Mesothelial cell of epicardium (in vitro differentiated cells): ENCODE data around the gene KRTAP22-2. TPM values are rescaled to one million over a fixed set of nuclear protein-coding genes. Genes with fewer than 3 reads are reported as not detected.

Experiments used
- DNase-seq, 2 experiments: peaks; one replicate each; pipeline ENCODE4 v3.0.0; 2021; ENCODE audit warnings: low spot score in 2 of 2; ENCODE audit not compliant: unreplicated experiment in 2 of 2
- H3K27ac Mint-ChIP-seq: 2 replicates; pipeline ENCODE4 v1.8.0; 2021; ENCODE audit warnings: mixed read lengths
- H3K27me3 Mint-ChIP-seq: 2 replicates; pipeline ENCODE4 v1.8.0; 2021; ENCODE audit warnings: low read depth, mixed read lengths
- H3K36me3 Mint-ChIP-seq: 2 replicates; pipeline ENCODE4 v1.8.0; 2021; ENCODE audit warnings: mixed read lengths
- H3K4me1 Mint-ChIP-seq: 2 replicates; pipeline ENCODE4 v1.8.0; 2021; ENCODE audit warnings: mixed read lengths
- H3K4me3 Mint-ChIP-seq: 2 replicates; pipeline ENCODE4 v1.8.0; 2021; ENCODE audit warnings: mild to moderate bottlenecking, moderate library complexity, mixed read lengths
- H3K9me3 Mint-ChIP-seq: 2 replicates; pipeline ENCODE4 v1.8.0; 2021; ENCODE audit warnings: mixed read lengths
- CTCF ChIP-seq: fragments of 200-600 bp; sonication (generic); IDR thresholded peaks from one replicate; pipeline ENCODE4 v1.5.0; 2021; ENCODE audit warnings: antibody characterized with exemption; ENCODE audit not compliant: unreplicated experiment
- total RNA-seq: library from RNA; stranded (reverse); gene quantifications from 3 replicates; pipeline ENCODE4 v1.2.1, GENCODE V29; 2021

The KRTAP22-2 gene
- total RNA-seq, 1 donor from 2014 or later, result not detected

GRCh38 chr21:30552782-30553181 lies 37.4 kb downstream of the KRTAP22-2 start:
- TF ChIP-seq CTCF, result no peak
- no peaks in the 10 kb centered on the region for H3K27me3 Mint-ChIP-seq
- peaks cover 65% of the 10 kb centered on the region for H3K9me3 Mint-ChIP-seq
- H3K27ac Mint-ChIP-seq, result no peak overlapping the region
- DNase-seq, result no peak
- no peak overlapping the region for H3K4me3 Mint-ChIP-seq
- H3K36me3 Mint-ChIP-seq, result no peaks in the 10 kb centered on the region
- no peaks in the 10 kb centered on the region for H3K4me1 Mint-ChIP-seq

- H3K4me1 Mint-ChIP-seq, result no peaks in the 10 kb centered on the region
- DNase-seq, result no peak
- no peak for TF ChIP-seq CTCF
- no peaks in the 10 kb centered on the region for H3K27me3 Mint-ChIP-seq
- H3K36me3 Mint-ChIP-seq, result no peaks in the 10 kb centered on the region
- no peak within 1 kb of the TSS for H3K27ac Mint-ChIP-seq
- peaks cover 33% of the 10 kb centered on the region for H3K9me3 Mint-ChIP-seq
- no peak within 1 kb of the TSS for H3K4me3 Mint-ChIP-seq
These were observed 48.4 kb downstream of the KRTAP22-2 start, which contains the start of gene KRTAP19-6 for GRCh38 chr21:30541764-30542163. KRTAP19-6 (minus strand) TSS chr21:30541864; CDS start chr21:30541833, 31 bp downstream.

Other genes with a start within 250 kb of the KRTAP22-2 start
- gene KRTAP23-1, start 241.8 kb downstream of the KRTAP22-2 start, total RNA-seq, result not detected in 3 replicates
- not detected in 3 replicates for gene KRTAP13-2, start 218.1 kb downstream of the KRTAP22-2 start, total RNA-seq
- not detected in 3 replicates for gene KRTAP13-1, start 194.4 kb downstream of the KRTAP22-2 start, total RNA-seq
- gene KRTAP13-3, start 164.5 kb downstream of the KRTAP22-2 start, total RNA-seq, result not detected in 3 replicates
- not detected in 3 replicates for gene KRTAP13-4, start 160.2 kb downstream of the KRTAP22-2 start, total RNA-seq
- gene KRTAP15-1, start 150.1 kb downstream of the KRTAP22-2 start, total RNA-seq, result not detected in 3 replicates
- gene KRTAP19-1, start 110.0 kb downstream of the KRTAP22-2 start, total RNA-seq, result not detected in 3 replicates
- not detected in 3 replicates for gene KRTAP19-2, start 103.0 kb downstream of the KRTAP22-2 start, total RNA-seq
- not detected in 3 replicates for gene KRTAP19-3, start 98.4 kb downstream of the KRTAP22-2 start, total RNA-seq
- gene KRTAP19-4, start 93.2 kb downstream of the KRTAP22-2 start, total RNA-seq, result not detected in 3 replicates
- gene KRTAP19-5, start 88.3 kb downstream of the KRTAP22-2 start, total RNA-seq, result not detected in 3 replicates
- gene KRTAP19-6, start 48.5 kb downstream of the KRTAP22-2 start, total RNA-seq, result not detected in 3 replicates
- not detected in 3 replicates for gene KRTAP19-7, start 29.1 kb downstream of the KRTAP22-2 start, total RNA-seq
- not detected in 3 replicates for gene KRTAP6-3, start 2.0 kb upstream of the KRTAP22-2 start, total RNA-seq
- gene KRTAP6-2, start 8.5 kb upstream of the KRTAP22-2 start, total RNA-seq, result not detected in 3 replicates
- not detected in 3 replicates for gene KRTAP22-1, start 10.7 kb upstream of the KRTAP22-2 start, total RNA-seq
- gene KRTAP6-1, start 23.5 kb upstream of the KRTAP22-2 start, total RNA-seq, result not detected in 3 replicates
- not detected in 3 replicates for gene KRTAP20-1, start 26.0 kb upstream of the KRTAP22-2 start, total RNA-seq
- not detected in 3 replicates for gene KRTAP20-4, start 30.2 kb upstream of the KRTAP22-2 start, total RNA-seq
- gene KRTAP20-2, start 44.8 kb upstream of the KRTAP22-2 start, total RNA-seq, result not detected in 3 replicates
- gene KRTAP20-3, start 52.5 kb upstream of the KRTAP22-2 start, total RNA-seq, result not detected in 3 replicates
- gene KRTAP21-3, start 128.4 kb upstream of the KRTAP22-2 start, total RNA-seq, result not detected in 3 replicates
- not detected in 3 replicates for gene KRTAP21-2, start 156.9 kb upstream of the KRTAP22-2 start, total RNA-seq
- not detected in 3 replicates for gene KRTAP21-1, start 165.0 kb upstream of the KRTAP22-2 start, total RNA-seq
- not detected in 3 replicates for gene KRTAP8-1, start 222.9 kb upstream of the KRTAP22-2 start, total RNA-seq
- not detected in 3 replicates for gene KRTAP7-1, start 239.4 kb upstream of the KRTAP22-2 start, total RNA-seq